Left lung (tissue), 10 donors: ENCODE data around the gene DMPK. TPM values are rescaled to one million over a fixed set of nuclear protein-coding genes. Genes with fewer than 3 reads are reported as not detected.

ENCODE experiments used
- ATAC-seq: fragments of 200-7000 bp; cut with Tn5 transposase; one replicate; pipeline ENCODE4 v1.9.1; 2020; ENCODE audit warnings: moderate library complexity
- DNase-seq, 4 donors: peaks; one replicate each; pipeline ENCODE4 v3.0.0-alpha.2; 2013 to 2020
- H3K27ac ChIP-seq, 2 donors: fragments of 200-600 bp; sonication (generic) in 1 of 2; one replicate each; pipeline versions ENCODE4 v1.5.0 to v1.8.0; 2020 to 2021
- H3K27me3 ChIP-seq, 2 donors: fragments of 200-600 bp; sonication (generic) in 1 of 2; one replicate each; pipeline versions ENCODE4 v1.5.0 to v1.8.0; 2020 to 2021
- H3K36me3 ChIP-seq, 2 donors: fragments of 200-600 bp; sonication (generic) in 1 of 2; one replicate each; pipeline versions ENCODE4 v1.5.0 to v1.8.0; 2020 to 2021
- H3K4me1 ChIP-seq, 2 donors: fragments of 200-600 bp; one replicate each; pipeline ENCODE4 v1.8.0; 2021
- H3K4me3 ChIP-seq, 2 donors: fragments of 200-600 bp; sonication (generic) in 1 of 2; one replicate each; pipeline versions ENCODE4 v1.5.0 to v1.8.0; 2020 to 2021; ENCODE audit warnings: mild to moderate bottlenecking in 1 of 2
- H3K9me3 ChIP-seq, 2 donors: fragments of 200-600 bp; sonication (generic) in 1 of 2; one replicate each; pipeline versions ENCODE4 v1.5.0 to v1.8.0; 2020 to 2021
- CTCF ChIP-seq, 2 donors: fragments of 200-600 bp; sonication (generic) in 1 of 2; IDR thresholded peaks; one replicate each; pipeline versions ENCODE4 v1.5.0 to v1.8.0; 2021; ENCODE audit warnings: antibody characterized with exemption in 2 of 2
- intact Hi-C, 2 donors: fragments of 100-400 bp; cut with DNase I; formaldehyde crosslinking; loops; one replicate each; pipeline versions ENCODE4 v1.11.2 to v1.14.2; 2022
- polyA plus RNA-seq, 6 donors: library from polyadenylated mRNA; unstranded; fragments of 120-200 nt; gene quantifications; one replicate each; pipeline ENCODE4 v1.2.1, GENCODE V29; 2013; ENCODE audit not compliant: insufficient read length in 6 of 6
- total RNA-seq, 2 donors: library from RNA; stranded (reverse); fragmentation: NEBNext Ultra II Directional; extraction: Animal tissue kit (Norgen Biotek cat#: 25700); gene quantifications; one replicate each; pipeline ENCODE4 v1.2.1, GENCODE V29; 2021
- donor health status: DM: no; HTN: yes; CAD: no.
- donor health status: DM: no; HTN: no; CAD: no.

DMPK gene
- total and polyA plus RNA-seq, 8 donors: 44.6 to 81.7 (median 58.6) TPM

DNA sequence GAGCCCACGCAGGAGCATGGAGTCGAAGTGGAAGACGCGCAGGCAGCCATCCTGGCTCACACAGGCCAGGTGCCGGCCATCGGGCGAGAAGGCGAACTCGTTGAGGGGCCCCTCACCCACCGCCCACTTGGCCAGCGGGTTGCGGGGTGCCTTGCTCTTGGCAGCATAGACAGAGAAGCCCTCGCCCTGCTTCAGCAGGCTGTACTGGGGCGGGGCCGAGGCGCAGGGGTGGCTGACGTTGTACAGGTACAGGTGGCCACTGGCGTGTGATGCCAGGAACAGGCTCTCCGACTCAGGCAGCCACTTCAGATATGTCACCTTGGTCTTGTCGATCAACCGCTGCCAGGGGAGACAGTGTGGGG, 4.2 kb upstream of the DMPK start:
- ATAC-seq: no peak
- Histone ChIP-seq H3K4me3 (no peak overlapping the region), H3K27ac (no peak overlapping the region), H3K4me1 (peaks cover 7 to 27% of the 10 kb centered on the region in 2 donors), H3K36me3 (peaks cover 0 to 56% of the 10 kb centered on the region in 2 donors), H3K9me3 (no peaks in the 10 kb centered on the region), H3K27me3 (peaks cover 0 to 91% of the 10 kb centered on the region in 2 donors)
- peak in 1 of 4 donors; percentile 75 for DNase-seq
- intact Hi-C loops: no loop called here
- TF ChIP-seq CTCF (IDR thresholded peaks at IDR 0.05): no peak

GRCh38 chr19:45785781-45786532, 3.7 kb upstream of the DMPK start:
- Histone ChIP-seq H3K4me3 (no peak overlapping the region), H3K9me3 (no peaks in the 10 kb centered on the region), H3K36me3 (peaks cover 0 to 56% of the 10 kb centered on the region in 2 donors), H3K27me3 (peaks cover 0 to 96% of the 10 kb centered on the region in 2 donors), H3K4me1 (peaks cover 6 to 27% of the 10 kb centered on the region in 2 donors), H3K27ac (no peak overlapping the region)
- peak in 1 of 4 donors; percentile 67 for DNase-seq
- no peak for ATAC-seq
- TF ChIP-seq CTCF (IDR thresholded peaks at IDR 0.05): no peak
- intact Hi-C loops: no loop called here

GRCh38 chr19:45785097-45785496, 2.8 kb upstream of the DMPK start:
- Histone ChIP-seq H3K9me3 (no peaks in the 10 kb centered on the region), H3K4me1 (peaks cover 11 to 27% of the 10 kb centered on the region in 2 donors), H3K27ac (no peak overlapping the region), H3K36me3 (peaks cover 0 to 50% of the 10 kb centered on the region in 2 donors), H3K4me3 (no peak overlapping the region), H3K27me3 (peaks cover 0 to 100% of the 10 kb centered on the region in 2 donors)
- intact Hi-C loops: no loop called here
- DNase-seq: no peak
- no peak for TF ChIP-seq CTCF (IDR thresholded peaks at IDR 0.05)
- ATAC-seq: no peak

- intact Hi-C loops: no loop called here
- H3K9me3 ChIP-seq: no peaks in the 10 kb centered on the region
Measured at GRCh38 chr19:45784096-45784495, 1.8 kb upstream of the DMPK start.

More at GRCh38 chr19:45784096-45784495, 1.8 kb upstream of the DMPK start:
- peaks cover 11 to 37% of the 10 kb centered on the region in 2 donors for H3K4me1 ChIP-seq
- H3K27me3 ChIP-seq: peaks cover 0 to 100% of the 10 kb centered on the region in 2 donors
- no peak for TF ChIP-seq CTCF (IDR thresholded peaks at IDR 0.05)
- no peak for DNase-seq
- peaks cover 0 to 40% of the 10 kb centered on the region in 2 donors for H3K36me3 ChIP-seq
- peak overlapping the region in 1 of 2 donors; percentile 65 for H3K27ac ChIP-seq
- H3K4me3 ChIP-seq: no peak overlapping the region
- no peak for ATAC-seq
